ENCODE results near the gene PLEKHA1.
A peak's percentile ranks its signal among the peaks of the same experiment; 100 is the strongest.

Gene PLEKHA1

DNA sequence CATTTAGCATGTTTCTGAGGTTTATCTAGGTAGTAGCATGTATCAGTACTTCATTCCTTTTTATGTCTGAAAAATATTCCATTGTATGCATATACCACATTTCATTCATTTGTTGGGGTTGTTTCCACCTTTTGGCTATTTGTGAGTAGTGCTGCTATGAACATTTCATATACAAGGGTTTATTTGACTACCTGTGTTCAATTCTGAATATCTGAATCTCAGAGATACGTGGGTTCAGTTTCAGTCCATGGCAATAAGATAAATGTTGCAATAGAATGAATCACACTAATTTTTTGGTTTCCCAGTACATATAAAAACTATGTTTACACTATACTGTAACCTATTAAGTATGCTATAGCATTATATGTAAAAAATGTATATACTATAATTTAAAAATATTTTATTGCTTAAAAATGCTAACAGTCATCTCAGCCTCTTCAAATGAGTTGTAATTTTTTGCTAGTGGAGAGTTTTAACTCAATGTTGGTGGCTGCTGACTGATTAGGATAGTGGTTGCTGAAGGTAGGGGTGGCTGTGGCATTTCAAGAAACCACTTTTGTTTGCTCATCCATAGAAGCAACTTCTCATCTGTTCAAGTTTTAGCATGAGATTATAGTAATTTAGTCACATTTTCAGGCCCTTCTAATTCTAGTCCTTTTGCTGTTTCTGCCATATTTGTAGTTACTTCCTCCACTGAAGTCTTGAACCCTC, 13.9 kb downstream of the PLEKHA1 start:
- TF ChIP-seq POLR2AphosphoS5 (IDR thresholded peaks at IDR 0.05; ENCODE audit: low read depth, low read length) (no peak), POLR2A (IDR thresholded peaks at IDR 0.05; ENCODE audit: low read depth, low read length) (no peak), PAX5 (IDR thresholded peaks at IDR 0.05; ENCODE audit: insufficient read depth, low read length, severe bottlenecking) (no peak), POU2F2 (IDR thresholded peaks at IDR 0.05; ENCODE audit: low read depth, low read length) (no peak), SPI1 (IDR thresholded peaks at IDR 0.05; ENCODE audit: low read depth, low read length) (no peak), TAF1 (IDR thresholded peaks at IDR 0.05; ENCODE audit: low read depth, low read length) (no peak)
- FAIRE-seq: no peak
- DNase-seq (ENCODE audit: insufficient read length, low spot score): no peak

DNA sequence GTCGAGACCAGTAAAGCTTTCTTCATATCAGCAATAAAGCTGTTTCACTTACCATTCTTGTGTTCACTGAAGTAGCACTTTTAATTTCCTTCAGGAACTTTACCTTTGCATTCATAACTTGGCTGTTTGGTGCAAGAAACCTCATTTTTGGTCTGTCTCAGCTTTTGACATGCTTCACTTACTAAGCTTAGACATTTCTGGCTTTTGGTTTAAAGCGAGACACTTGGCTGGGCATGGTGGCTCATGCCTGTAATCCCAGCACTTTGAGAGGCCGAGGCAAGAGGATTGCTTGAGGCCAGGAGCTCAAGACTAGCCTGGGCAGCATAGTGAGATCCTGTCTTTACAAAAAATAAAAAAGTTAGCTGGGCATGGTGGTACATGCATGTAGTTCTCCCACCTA, 15.8 kb downstream of the PLEKHA1 start:
- TF ChIP-seq PAX5 (IDR thresholded peaks at IDR 0.05; ENCODE audit: insufficient read depth, low read length, severe bottlenecking) (peak; percentile 79), POU2F2 (IDR thresholded peaks at IDR 0.05; ENCODE audit: low read depth, low read length) (no peak)
- DNase-seq (ENCODE audit: insufficient read length, low spot score) (no peak), FAIRE-seq (no peak)

DNA sequence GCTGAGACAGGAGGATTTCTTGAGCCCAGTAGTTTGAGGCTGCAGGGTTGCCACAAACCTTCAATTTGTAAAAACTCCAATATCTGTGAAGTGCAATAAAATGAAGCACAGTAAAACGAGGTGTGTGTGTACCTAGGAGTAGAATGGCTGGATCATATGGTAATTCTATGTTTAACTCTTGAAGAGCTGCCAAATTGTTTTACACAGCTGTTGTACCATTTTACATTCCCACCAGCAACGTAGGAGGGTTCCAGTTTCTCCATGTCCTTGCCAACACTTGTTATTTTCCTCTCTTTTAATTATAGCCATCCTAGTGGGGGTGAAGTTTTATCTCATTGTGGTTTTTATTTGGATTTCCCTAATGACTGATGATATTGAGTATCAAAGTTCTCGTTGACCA, 16.2 kb downstream of the PLEKHA1 start:
- FAIRE-seq: no peak
- TF ChIP-seq PAX5 (IDR thresholded peaks at IDR 0.05; ENCODE audit: insufficient read depth, low read length, severe bottlenecking) (no peak), POLR2A (IDR thresholded peaks at IDR 0.05; ENCODE audit: low read depth, low read length) (no peak), POU2F2 (IDR thresholded peaks at IDR 0.05; ENCODE audit: low read depth, low read length) (no peak)
- no peak for DNase-seq (ENCODE audit: insufficient read length, low spot score)

DNA sequence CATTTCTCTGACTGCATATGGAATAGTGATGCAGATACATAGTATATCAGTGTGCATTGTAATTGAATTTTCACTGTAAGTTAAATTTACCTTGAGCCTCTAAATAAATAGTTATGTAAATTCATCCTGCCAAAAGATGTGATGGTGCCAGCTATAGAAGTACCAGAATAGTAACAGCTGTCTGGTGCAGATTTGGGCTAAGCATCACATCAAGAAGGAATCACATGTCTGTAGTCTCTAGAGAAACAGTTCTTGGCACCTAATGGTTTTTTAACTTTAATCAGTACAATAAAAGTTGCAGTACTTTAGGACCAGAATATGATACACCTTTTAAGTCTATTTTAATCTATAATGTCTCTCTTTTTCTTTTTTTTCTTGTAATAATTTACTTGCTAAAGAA, 17.4 kb downstream of the PLEKHA1 start:
- DNase-seq (ENCODE audit: insufficient read length, low spot score) (no peak), FAIRE-seq (no peak)
- TF ChIP-seq POU2F2 (IDR thresholded peaks at IDR 0.05; ENCODE audit: low read depth, low read length) (no peak), POLR2AphosphoS5 (IDR thresholded peaks at IDR 0.05; ENCODE audit: low read depth, low read length) (no peak), POLR2A (IDR thresholded peaks at IDR 0.05; ENCODE audit: low read depth, low read length) (no peak), PAX5 (IDR thresholded peaks at IDR 0.05; ENCODE audit: insufficient read depth, low read length, severe bottlenecking) (no peak), TAF1 (IDR thresholded peaks at IDR 0.05; ENCODE audit: low read depth, low read length) (no peak), SPI1 (IDR thresholded peaks at IDR 0.05; ENCODE audit: low read depth, low read length) (no peak)

DNA sequence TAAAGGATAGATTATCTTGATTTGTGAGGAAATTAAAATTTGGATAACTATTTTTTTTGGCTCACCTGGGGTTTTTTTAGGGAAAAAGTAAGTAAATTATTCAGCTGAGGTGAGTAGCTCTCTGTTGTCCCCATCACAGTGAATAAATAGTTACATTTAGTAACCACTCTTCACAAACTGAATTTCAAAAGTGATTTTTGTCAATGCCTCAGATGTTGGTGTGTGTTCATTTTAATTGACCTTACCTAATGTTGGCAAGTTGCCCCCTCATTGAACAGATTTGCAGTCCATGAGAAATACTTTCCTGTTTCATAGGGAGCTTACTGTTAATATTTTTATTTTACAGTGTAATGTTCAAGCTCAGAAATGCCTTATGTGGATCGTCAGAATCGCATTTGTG, 18.3 kb downstream of the PLEKHA1 start:
- no peak for TF ChIP-seq PAX5 (IDR thresholded peaks at IDR 0.05; ENCODE audit: insufficient read depth, low read length, severe bottlenecking)
- no peak for TF ChIP-seq SPI1 (IDR thresholded peaks at IDR 0.05; ENCODE audit: low read depth, low read length)
- TF ChIP-seq POU2F2 (IDR thresholded peaks at IDR 0.05; ENCODE audit: low read depth, low read length): no peak
- no peak for TF ChIP-seq POLR2AphosphoS5 (IDR thresholded peaks at IDR 0.05; ENCODE audit: low read depth, low read length)
- no peak for TF ChIP-seq TAF1 (IDR thresholded peaks at IDR 0.05; ENCODE audit: low read depth, low read length)
- TF ChIP-seq POLR2A (IDR thresholded peaks at IDR 0.05; ENCODE audit: low read depth, low read length): no peak
- no peak for FAIRE-seq
- no peak for DNase-seq (ENCODE audit: insufficient read length, low spot score)

DNA sequence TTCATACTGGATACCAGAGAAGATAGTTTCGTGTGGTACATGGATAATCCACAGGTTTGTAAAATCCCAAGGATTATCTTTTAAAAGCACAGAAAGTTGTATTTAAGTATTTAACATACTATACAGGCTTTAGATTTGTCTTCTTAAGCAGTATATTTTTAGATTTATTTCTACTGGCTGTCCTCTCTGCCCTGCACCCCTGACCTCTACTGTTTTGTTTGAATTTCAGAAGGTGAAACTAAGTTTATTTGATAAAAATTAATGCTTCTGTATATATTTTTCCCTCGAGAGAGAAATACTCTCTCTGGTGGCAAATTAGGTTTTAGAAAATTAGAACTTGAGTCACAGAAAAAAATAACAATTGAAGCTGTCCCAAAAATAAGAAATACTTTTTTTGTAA, 18.8 kb downstream of the PLEKHA1 start:
- TF ChIP-seq TAF1 (IDR thresholded peaks at IDR 0.05; ENCODE audit: low read depth, low read length) (no peak), PAX5 (IDR thresholded peaks at IDR 0.05; ENCODE audit: insufficient read depth, low read length, severe bottlenecking) (no peak), POLR2A (IDR thresholded peaks at IDR 0.05; ENCODE audit: low read depth, low read length) (no peak), SPI1 (IDR thresholded peaks at IDR 0.05; ENCODE audit: low read depth, low read length) (no peak), POU2F2 (IDR thresholded peaks at IDR 0.05; ENCODE audit: low read depth, low read length) (no peak), POLR2AphosphoS5 (IDR thresholded peaks at IDR 0.05; ENCODE audit: low read depth, low read length) (no peak)
- FAIRE-seq (no peak), DNase-seq (ENCODE audit: insufficient read length, low spot score) (no peak)

DNA sequence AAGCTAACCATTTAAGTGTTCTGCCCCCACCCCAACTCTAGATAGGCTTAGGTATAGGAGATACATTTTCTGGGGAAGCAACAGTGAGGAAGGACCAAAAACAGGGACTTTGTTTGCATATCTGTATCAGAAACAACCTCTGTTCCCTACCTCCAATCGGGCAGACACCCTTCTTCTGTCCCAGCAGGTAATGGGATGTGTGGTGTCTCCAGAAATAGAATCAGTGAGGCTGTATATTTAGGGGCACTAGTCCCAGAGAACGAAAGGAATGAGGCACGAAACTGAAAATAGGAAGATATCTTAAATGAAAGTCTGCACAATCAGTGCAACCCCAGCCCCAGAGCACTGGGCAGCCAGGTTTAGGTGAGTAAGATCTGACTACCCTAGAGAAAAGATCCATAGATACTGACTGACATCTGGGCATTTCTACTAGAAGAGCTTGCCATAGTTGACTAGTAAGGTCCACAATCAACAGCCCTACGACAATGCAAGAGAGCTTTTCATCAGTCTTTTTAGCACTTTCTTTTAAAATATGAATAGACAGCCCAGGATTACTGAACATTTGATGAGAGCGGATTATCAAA, 28.1 kb downstream of the PLEKHA1 start:
- FAIRE-seq: no peak
- DNase-seq (ENCODE audit: insufficient read length, low spot score): no peak
- TF ChIP-seq POLR2AphosphoS5 (IDR thresholded peaks at IDR 0.05; ENCODE audit: low read depth, low read length) (no peak), PAX5 (IDR thresholded peaks at IDR 0.05; ENCODE audit: insufficient read depth, low read length, severe bottlenecking) (no peak), POLR2A (IDR thresholded peaks at IDR 0.05; ENCODE audit: low read depth, low read length) (no peak)

DNA sequence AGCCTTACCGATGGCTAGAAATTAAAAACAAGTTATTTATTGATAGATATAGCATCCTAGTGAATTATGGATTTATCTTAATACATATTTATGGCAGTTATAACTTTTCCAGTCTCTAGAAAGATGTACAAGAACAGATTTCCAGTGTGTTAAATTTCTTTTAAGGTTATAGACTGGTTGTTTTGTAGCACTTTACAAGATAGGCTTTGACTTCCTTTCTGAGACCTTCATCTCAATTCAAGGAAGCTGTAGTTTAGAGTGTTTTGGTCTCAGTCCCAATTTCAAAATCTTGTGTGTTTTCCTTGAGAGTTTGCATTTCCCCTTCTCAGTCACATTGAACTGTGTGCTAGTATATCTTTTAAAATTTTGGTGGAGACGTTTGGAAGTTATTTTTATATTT, 30.1 kb downstream of the PLEKHA1 start:
- DNase-seq (ENCODE audit: insufficient read length, low spot score) (no peak), FAIRE-seq (no peak)
- TF ChIP-seq POLR2AphosphoS5 (IDR thresholded peaks at IDR 0.05; ENCODE audit: low read depth, low read length): no peak
- TF ChIP-seq SPI1 (IDR thresholded peaks at IDR 0.05; ENCODE audit: low read depth, low read length): no peak
- TF ChIP-seq TAF1 (IDR thresholded peaks at IDR 0.05; ENCODE audit: low read depth, low read length): no peak
- no peak for TF ChIP-seq PAX5 (IDR thresholded peaks at IDR 0.05; ENCODE audit: insufficient read depth, low read length, severe bottlenecking)
- no peak for TF ChIP-seq POU2F2 (IDR thresholded peaks at IDR 0.05; ENCODE audit: low read depth, low read length)
- no peak for TF ChIP-seq POLR2A (IDR thresholded peaks at IDR 0.05; ENCODE audit: low read depth, low read length)

DNA sequence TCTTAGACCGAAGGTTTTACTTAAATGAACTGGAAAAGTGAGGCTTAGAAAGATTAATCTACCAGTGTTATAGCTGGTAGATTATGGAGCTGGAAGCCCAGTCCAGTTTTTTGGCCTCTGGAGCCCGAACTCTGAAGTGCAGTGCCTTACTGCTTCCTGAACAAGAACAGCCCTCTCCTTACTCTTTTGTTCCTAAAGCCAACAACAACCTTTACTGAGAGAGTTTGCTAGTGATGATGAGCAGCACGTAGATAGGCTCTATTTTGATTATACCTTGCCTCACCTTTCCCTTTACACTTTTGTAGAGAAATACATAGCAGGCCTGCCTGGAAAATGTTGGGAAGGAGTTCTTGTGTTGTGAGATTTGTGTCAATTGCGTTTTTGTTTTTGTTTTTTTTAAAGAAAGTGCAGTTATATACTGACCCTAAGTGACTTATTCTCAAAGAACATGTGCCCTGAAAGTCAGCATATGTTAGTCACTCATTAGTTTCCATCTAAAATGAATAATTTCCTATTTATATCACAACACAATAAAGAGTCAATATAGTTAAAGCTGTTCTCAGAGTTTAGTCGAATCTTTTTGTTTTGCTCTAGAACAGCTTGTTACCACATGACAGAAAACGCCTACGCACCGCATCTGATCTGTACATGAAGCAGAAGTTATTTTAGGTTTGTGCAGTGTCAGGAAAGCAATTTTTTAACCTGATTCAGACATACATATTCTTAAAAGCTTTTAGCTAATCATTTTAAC, 33.0 kb downstream of the PLEKHA1 start:
- FAIRE-seq: no peak
- TF ChIP-seq POU2F2 (IDR thresholded peaks at IDR 0.05; ENCODE audit: low read depth, low read length) (no peak), POLR2A (IDR thresholded peaks at IDR 0.05; ENCODE audit: low read depth, low read length) (no peak), TAF1 (IDR thresholded peaks at IDR 0.05; ENCODE audit: low read depth, low read length) (no peak), SPI1 (IDR thresholded peaks at IDR 0.05; ENCODE audit: low read depth, low read length) (no peak), POLR2AphosphoS5 (IDR thresholded peaks at IDR 0.05; ENCODE audit: low read depth, low read length) (no peak), PAX5 (IDR thresholded peaks at IDR 0.05; ENCODE audit: insufficient read depth, low read length, severe bottlenecking) (no peak)

More for the DNA sequence above, 33.0 kb downstream of the PLEKHA1 start:
- DNase-seq (ENCODE audit: insufficient read length, low spot score): no peak

All from GM12891 (cell line).